Stimulated activated CD8-positive, alpha-beta memory T cell treated with anti-CD3 and anti-CD28 coated beads, Interleukin-4, amount 100 ng/mL, for 4 hours (primary cell): ENCODE results near the gene SSBP4.

Experiments used
- DNase-seq, 2 donors: peaks; one replicate each; pipeline ENCODE4 v3.0.0-alpha.2; 2020; ENCODE audit warnings: low read depth in 2 of 2, low spot score in 1 of 2

SSBP4 gene

DNA sequence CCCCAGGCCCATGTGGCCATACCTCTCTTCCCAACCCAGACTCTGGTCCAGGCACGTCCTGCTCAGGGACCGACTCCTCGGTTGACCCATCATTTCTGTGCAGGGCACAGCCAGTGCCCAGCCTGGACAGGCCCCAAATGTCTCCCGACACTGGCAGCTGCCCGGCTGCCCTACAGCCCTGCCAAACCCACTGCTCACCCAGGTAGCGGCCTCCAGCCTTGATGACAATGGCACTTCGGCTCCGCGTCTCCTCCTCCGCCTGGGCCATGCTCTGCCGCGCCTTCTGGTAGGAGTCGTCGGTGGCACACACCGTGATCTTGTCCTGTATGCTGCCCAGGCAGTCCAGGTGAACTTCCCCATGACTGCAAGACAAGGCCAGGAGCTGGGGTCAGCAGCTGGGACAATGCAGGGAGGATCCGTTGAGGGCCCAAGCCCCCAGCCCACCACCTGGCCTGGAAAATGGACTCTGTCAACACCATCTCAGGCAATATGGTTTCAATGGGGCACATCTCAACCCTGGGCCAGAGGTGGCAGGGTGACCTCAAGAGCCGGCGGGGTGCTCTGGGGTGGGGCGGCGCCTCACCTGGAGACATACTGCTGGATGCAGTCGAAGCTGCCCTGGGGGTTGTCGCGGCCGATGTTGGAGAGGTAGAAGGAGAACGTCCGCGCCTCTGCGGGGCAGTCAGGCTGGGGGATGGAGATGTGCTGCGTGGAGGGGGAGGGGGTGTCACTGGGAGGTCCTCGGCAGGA is 46.2 kb downstream of the SSBP4 start:
- no peak for DNase-seq

DNA sequence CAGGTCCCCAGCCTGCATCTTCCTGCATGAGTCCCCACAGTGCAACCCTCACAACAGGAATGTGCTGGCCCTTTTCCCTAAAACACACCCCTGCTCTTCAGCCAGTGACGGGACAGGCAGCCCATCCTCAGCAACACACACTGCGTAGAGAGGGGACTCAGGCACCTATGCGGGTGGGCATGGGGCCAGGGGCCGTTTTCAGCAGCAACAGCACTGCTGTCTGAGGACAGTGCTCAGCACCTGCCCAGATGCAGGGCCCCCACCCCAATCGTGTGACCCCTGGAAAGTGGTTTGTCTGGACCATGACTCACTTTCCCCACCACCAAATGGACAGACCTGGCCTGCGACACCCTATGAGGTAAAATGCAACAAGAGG is 46.8 kb downstream of the SSBP4 start:
- DNase-seq, result no peak

DNA sequence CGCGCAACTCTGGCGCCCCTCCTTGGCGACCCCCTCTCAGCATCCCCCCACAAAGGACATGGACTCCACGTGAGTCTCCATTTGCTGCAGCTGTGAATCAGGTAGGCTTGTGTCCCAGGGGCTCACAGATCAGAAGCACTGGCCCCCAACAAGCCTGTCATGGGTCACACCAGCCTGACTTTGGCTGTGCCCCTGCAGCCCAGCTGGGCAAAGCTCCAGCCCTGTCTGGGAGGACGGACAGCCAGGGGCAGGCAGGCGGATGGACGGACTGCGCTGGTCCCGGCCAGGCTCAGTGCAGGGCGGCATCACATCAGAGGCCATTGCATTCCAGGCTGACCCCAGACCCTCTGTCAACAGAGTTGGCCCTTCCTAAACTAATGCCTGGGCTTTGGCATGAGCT is 47.2 kb downstream of the SSBP4 start:
- no peak for DNase-seq

DNA sequence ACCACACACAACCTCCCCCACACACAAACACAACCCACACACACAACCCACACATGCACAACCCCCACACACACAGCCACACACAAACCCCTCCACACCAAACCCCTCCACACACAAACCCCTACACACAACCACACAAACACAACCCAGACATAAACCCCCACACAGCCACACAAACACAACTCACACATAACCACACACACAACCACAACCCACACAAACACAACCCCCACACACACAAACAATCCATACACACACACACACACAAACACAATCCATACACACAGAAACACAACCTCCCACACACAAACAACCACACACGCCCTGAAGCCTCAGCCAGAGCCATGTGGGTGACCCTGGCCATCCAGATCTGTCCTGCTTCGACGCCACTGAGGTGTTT is 48.8 kb downstream of the SSBP4 start:
- DNase-seq, result no peak

DNA sequence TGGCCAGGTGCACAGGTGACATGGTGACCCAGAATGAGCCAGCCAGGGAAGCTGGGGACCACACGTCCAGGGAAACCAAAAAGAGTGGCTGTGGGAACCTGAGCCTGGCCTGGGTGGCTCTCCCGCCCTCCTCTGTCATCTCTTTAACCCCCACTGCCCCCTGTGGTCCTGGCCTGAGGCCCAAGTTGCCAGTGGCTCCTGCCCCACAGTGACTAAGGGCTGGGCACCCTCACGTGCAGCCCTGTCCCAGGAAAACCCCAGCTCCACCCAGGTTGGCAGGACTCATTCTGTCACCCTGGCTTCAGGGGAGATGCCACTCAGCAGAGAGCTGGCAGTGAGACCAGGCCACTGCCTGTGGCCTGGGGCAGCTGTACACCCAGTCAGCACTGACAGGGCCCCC is 49.3 kb downstream of the SSBP4 start:
- DNase-seq, result no peak

DNA sequence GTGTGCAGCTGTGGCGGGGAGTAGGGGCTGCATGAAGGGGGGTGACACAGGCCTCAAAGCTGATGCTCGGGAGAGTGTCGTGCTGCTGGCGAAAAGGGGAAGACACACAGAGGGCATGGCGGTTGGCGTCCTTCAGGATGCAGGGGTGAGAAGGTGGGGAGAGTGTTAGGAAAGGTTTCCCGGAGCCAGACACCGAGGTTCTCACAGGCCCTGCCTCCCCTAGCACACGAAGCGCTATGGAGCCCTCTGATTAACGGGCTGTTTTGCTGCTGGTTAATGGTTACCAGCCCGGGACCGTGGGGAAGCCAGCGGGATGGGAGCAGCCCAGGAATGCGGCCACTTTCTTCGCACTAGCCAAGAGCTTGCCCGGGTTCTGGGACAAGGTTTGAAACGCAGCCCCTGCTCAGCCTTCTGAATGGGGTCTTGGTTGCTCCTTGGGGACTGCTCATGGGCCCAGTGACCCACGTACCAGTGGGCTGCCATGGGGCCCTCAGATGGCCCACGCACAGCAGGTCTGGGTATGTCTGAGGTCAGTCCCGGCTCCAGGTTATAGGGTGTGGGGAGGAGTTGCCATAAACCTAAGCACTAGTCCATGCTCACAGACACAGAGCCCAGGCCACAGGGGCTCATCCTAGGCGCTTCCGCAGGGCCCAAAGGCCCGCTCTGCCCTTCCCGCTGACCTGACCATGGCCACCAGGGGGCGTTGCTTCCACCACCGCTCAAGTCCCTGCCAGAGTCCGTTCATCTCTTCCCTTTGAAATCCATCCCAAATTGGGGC is 50.1 kb downstream of the SSBP4 start:
- peak in 1 of 2 donors; percentile 22 for DNase-seq

DNA sequence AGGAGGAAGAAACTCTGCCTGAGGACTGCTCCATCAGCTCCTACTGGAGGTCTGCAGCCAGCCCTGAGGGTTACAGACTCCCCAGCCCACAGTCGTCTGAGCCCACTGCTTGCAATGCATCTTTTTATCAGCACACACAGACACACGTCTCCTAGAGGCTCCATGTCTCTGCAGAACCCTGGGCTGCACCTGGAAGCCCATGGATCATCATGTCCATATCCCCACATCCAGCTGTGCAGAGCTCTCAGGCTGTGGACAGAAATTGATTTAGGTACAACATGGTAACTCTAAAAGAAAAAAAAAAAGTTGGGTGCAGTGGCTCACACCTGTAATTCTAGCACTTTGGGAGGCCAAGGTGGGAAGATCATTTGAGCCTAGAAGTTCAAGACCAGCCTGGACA is 51.6 kb downstream of the SSBP4 start:
- no peak for DNase-seq

DNA sequence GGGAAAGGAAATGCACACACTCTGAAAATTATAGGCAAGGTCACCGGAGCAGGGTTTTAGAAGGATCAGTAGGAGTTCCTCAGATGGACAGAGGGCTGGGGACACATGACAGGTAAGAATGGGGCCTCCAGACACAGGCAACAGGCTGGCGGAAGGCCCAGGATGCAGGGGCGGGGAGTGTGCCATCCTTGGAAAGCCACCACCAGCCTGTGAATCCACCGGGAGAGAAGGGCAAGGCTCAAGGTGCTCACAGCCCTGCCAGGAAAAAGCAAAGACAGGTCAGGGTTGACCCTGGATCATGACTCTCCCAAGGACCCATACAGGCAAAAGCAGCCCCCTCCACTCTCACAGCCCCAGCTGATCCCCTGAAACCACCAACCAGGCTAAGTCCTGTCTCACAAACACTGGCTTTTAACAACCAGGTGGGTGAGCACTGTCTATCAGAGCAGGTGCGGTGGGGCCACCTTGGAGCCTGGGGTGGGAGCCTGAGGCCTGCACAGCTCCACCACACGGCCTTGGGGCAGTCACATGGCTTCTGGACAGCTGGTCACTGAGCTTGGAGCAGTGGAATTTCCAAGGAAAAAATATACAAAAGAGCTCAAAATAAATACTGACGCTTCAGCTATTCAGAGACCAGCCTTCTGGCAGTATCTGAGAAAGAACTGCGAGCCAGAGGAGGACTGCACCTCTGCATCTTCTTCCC is 54.0 kb downstream of the SSBP4 start:
- no peak for DNase-seq

DNA sequence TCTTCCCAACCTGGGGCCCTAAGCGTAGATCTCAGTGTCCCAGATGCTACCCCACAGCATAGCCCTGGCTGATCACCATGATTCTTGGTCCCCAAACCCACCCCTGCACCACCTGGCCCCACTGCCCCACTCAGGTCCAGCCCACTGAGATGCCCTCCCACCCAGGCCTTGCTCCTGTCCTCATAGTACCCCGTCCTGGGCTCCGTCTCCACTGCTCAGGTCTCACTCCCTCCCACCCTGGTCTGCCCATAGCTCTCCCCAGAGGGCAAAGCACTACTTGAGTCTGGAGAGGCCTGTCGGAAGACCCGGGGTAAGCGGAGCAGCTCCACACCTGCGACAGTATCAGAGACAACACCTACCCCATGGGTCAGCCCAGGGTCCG is 54.5 kb downstream of the SSBP4 start:
- DNase-seq, result no peak

DNA sequence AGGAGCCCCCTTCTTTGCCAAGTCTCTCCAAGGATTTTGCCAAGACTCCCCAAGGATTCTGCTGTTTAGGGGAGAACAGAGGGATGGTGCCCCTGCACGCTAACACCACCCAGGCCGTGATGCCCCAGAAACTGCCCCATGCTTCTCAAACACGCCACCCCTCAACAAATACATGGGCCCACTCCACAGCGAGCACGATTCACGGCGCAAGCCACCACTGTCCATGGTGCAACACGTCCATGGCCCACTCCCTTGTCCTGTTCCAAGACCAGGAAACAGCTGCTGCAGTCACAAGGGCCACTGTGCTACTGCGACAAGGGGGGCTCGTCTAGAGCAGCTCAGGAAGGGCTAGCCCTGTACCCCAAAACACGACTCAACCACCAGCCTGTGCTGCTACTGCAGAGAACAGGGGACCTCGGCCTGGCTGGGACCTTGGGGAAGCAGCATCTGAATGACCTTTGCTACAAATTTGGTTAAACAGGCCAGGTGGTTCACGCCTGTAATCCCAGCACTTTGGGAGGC is 55.2 kb downstream of the SSBP4 start:
- no peak for DNase-seq

DNA sequence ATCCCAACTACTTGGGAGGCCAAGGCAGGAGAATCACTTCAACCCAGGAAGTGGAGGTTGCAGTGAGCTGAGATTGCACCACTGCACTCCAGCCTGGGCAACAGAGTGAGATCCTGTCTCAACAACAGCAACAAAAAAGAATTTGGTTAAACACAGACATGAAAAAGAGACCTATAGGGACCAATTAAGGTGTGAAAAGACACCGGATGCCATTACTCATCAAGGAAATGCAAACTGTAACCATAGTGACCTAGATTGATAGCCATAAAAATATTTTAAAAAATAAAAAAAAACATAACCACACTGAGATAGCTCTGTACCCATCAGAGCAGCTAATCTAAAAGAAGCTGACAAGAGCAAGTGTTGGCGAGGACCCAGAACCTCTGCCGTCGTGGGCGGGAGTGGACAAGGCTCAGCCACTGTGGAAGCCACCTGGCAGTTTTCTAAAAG is 55.8 kb downstream of the SSBP4 start:
- DNase-seq, result no peak

DNA sequence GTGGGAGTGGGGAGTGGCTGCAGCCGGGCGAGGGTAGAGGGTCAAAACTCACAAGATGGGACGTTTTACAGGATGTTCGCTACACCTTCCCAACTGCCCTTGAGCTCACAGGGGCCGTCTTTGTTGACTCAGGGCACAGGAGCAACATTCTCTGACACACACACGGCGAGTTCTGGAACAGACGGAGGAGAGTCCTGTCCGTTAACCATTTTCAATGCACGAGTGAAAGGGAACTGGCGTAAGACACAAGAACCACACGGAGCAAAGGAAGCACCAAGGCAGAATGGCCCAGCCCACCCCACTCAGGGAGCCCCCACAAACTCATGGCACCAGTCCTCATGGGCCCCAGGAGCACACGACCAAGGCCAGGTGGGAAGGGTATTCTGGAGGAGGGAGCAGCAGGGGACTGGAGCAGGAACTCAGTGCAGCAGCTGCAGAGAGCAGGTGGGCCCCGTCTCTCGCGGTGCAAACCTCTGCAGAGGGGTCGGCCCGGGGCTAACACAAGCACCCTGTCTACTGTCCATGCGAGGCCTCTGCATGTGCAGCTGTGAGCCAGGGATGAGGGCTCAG is 56.6 kb downstream of the SSBP4 start:
- no peak for DNase-seq

DNA sequence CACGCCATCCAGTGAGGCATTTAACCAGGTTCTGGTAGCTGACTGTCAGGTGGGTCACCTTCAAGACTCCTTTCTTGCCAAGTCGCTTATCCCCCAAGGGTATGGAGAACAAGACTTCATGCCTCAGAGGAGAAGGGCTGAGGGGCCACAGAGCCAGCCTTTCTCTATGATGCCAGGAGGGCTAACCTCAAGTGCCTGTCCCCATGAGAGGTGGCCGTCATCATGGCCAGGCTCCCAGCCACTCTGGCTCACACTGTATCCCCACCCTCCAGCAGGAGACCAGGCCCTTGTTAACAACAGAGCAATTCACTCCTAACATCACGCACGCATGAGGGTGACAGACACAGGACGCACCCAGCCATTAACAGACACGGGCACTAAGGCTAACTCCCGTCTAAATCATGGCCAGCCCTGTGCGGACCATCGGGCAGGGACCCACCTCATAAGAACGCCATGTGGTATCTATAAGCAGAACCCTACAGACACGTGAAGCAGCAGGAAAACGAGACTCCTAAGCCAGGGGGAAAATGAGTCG is 57.4 kb downstream of the SSBP4 start:
- no peak for DNase-seq

DNA sequence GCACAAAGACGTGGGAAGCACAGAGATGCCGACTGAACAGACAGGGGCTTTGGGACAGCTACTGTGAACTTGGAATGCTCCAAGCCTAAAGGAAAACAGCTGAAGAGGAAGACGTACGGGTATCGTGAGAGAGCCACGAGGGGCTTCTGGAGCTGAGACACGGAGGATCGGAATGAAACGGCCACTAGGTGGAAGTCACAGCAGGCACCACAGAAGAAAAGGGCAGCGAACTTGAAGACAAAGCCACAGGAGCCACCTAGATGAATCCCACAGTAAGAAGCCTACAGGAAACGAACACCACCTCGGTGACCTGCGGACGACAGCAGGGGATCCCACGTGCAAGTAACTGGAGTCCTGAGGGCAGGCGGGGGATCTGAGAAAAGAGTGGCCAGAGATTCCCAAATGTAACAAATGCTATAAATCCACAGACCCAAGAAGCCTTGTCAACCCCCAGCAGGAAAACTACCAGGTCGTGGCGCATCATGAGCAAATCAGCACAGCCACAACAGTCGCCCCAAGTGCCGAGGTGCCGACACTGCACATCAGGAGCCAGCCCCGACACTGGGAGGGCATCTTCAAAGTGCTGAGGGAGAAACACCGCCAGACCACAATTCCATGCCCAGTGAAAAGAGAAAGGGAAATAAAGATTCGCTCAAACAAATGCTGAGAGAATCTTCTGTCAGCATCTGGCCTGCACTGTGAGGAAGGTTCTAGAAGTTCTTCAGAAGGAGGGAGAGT is 58.0 kb downstream of the SSBP4 start:
- DNase-seq, result no peak

DNA sequence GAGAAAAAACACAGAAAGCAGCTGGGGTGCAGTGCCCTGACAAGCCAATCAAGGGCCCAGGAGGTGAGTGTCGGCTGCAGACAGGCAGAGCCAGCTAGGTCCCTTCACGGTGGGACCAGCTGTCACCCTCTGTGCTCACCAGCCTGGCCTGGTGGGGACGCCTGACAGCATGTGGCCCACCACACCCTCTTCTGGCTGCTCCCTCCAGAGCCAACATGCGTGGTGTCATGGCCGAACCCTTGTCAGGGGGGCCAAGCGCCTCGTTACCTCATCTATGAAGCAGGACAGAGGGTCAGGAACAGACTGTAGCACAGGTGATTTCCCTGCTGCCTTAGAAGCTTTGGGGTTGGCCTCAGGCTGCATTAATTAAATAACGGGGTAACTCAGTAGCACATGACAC is 58.8 kb downstream of the SSBP4 start:
- DNase-seq, result no peak

DNA sequence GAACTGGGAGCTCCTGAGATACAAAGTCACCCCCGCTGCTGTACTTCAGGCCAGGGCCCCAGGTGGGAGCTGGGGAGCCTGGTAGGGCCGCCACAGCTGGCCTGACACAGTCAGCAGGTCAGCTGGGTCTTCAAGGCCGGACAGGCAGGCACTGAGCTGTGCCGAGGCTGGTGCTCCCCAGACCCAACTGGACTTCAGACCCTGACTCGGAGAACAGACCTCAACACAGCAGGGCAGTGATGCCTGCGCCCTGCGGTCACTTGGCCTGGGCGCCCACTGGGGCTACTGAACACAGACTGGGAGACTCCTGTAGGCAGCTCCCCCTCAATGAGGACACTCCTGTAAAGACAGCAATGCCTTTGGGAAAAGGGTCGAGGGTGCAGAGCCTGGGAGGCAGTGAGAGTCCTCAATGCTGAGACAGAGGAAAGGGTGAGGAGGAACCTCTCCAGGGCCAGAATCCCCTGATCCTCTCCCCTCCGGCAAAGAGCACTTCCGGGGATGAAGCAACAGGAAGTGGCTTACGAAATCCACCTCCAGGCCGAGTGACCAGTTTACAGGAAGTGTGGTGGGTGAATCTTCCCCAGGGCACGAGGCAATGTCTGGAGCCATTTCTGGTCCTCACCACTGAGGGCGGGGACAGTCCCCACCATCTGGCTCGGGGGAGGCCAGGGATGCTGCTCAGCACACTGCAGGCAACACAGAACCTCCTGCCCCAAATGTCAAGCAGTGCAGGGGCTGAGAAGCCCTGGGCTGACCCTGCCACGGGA is 59.5 kb downstream of the SSBP4 start:
- peak in 1 of 2 donors; percentile 45 for DNase-seq

DNA sequence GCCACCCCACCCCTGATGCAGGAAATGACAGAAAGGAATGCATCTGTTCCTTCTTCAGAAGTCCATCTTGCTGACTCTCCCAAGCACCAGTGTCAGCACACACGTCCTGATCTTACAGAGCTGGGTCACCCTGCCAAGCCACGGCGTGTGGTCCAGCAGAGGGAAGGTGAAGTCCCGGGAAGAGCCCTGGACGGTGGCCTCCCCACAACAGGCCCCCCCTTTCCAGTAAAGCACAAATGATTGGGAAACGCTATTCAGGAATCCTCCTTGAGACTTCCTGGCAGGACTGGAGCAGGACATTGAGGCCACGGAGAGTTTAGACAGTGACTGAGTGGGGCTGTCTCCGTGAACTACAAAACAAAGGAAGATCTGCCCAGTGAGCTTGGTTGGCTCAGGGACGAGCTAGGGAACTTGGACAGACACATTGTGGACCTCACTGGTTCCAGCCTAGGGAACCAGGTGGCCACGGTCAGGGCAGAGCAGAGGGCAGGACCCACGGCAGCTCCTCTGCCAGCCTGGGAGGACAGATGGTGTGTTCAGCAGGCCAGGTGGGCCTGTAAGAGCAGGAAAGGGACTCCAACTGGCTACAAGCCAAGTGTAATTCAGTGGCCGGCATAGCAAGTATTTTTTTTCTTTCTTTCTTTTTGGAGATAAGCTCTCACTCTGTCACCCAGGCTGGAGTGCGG is 61.0 kb downstream of the SSBP4 start:
- no peak for DNase-seq

DNA sequence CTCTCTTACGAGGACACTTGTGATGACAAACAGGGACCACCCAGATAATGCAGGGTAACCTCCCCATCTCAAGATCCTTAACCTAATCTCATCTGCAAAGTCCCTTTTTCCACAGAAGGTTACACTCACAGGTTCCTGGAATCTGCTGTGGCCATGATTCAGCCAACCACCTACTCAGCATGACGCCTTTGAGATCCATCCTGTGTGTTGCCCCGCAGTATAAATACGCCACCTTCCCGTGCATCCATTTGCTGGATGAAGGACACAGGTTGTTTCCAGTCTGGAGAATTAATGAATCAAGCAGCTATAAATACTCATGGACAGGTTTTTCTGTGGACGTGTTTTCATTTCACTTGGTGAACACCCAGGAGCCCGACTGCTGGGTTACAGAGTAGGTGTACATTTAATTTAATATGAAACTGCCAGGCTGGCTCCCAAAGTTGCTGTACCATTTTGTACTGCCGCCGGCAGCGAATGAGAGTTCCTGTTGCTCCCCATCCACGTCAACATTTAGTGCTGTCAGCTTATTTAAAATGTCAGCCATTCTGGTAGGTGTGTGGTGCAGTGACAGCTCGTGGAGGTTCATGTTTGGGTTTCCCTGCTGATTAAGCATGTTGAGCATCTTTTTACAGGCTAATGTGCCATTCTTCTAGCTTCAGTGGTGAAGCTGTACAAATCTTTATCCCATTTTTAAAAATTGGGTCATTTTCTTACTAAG is 62.5 kb downstream of the SSBP4 start:
- no peak for DNase-seq
